PC-9 (cell line): ENCODE data around the gene NECTIN1. TPM values are rescaled to one million over a fixed set of nuclear protein-coding genes. Genes with fewer than 3 reads are reported as not detected.

ENCODE experiments used
- BruUV-seq: library from RNA; stranded (reverse); fragments of 400-500 nt; replicated peaks from 2 replicates; lab custom pipeline; 2021; lab: Mats Ljungman, UMichigan
- CTCF ChIA-PET: fragments of 300-600 bp; sonication (Branson Sonifier 250); formaldehyde crosslinking; loops from one replicate; lab custom pipeline; 2022; ENCODE audit warnings: antibody characterized with exemption; lab: Charles Lee
- POLR2A ChIA-PET: fragments of 300-600 bp; sonication (Branson Sonifier 250); formaldehyde crosslinking; loops from one replicate; lab custom pipeline; 2022; ENCODE audit warnings: antibody characterized with exemption; ENCODE audit not compliant: unreplicated experiment; lab: Charles Lee
- DNase-seq, 2 experiments: peaks; one replicate each; pipeline versions ENCODE4 v3.0.0 to v3.0.0-alpha.2; 2015 to 2022; ENCODE audit warnings: mixed read lengths in 1 of 2
- H2AFZ ChIP-seq: fragments of 200-600 bp; sonication (generic); 2 replicates; pipeline ENCODE4 v1.8.1; 2017; ENCODE audit warnings: antibody characterized with exemption
- H3F3A ChIP-seq: fragments of 200-600 bp; sonication (generic); 2 replicates; pipeline ENCODE4 v1.8.1; 2017; ENCODE audit warnings: antibody characterized with exemption, mild to moderate bottlenecking, low read depth; ENCODE audit not compliant: insufficient read depth
- H3K27ac ChIP-seq: fragments of 200-600 bp; sonication (generic); 2 replicates; pipeline ENCODE4 v1.6.1; 2016; ENCODE audit warnings: mixed run types
- H3K27me3 ChIP-seq: fragments of 200-600 bp; sonication (generic); 2 replicates; pipeline ENCODE4 v1.6.1; 2016; ENCODE audit warnings: low read depth, mixed run types; ENCODE audit not compliant: insufficient read depth
- H3K36me3 ChIP-seq: fragments of 200-600 bp; sonication (generic); 2 replicates; pipeline ENCODE4 v1.6.1; 2016; ENCODE audit warnings: low read depth, mixed run types
- H3K4me1 ChIP-seq: fragments of 200-600 bp; sonication (generic); replicated peaks from 2 replicates; pipeline ENCODE4 v1.6.1; 2016; ENCODE audit warnings: mixed run types; ENCODE audit not compliant: insufficient read depth
- H3K4me2 ChIP-seq: fragments of 200-600 bp; sonication (generic); 2 replicates; pipeline ENCODE4 v1.6.1; 2017; ENCODE audit warnings: mixed run types
- H3K4me3 ChIP-seq: fragments of 200-600 bp; sonication (generic); 2 replicates; pipeline ENCODE4 v1.6.1; 2016; ENCODE audit warnings: mixed run types
- H3K79me2 ChIP-seq: fragments of 200-600 bp; sonication (generic); 2 replicates; pipeline ENCODE4 v1.6.1; 2017; ENCODE audit warnings: low read depth, mixed run types
- H3K9me2 ChIP-seq: fragments of 200-600 bp; sonication (generic); 2 replicates; pipeline ENCODE4 v1.8.1; 2017; ENCODE audit warnings: mild to moderate bottlenecking; ENCODE audit not compliant: insufficient read depth
- H3K9me3 ChIP-seq: fragments of 200-600 bp; sonication (generic); 2 replicates; pipeline ENCODE4 v1.8.1; 2016; ENCODE audit warnings: low read depth; ENCODE audit not compliant: insufficient read depth
- H4K20me1 ChIP-seq: fragments of 200-600 bp; sonication (generic); 2 replicates; pipeline ENCODE4 v1.8.1; 2017; ENCODE audit not compliant: insufficient read depth
- EZH2 ChIP-seq: fragments of 200-600 bp; sonication (generic); IDR thresholded peaks from 2 replicates; pipeline ENCODE4 v1.8.0; 2017; ENCODE audit warnings: antibody characterized with exemption, low read depth
- intact Hi-C: fragments of 100-400 bp; cut with micrococcal nuclease; formaldehyde crosslinking; loops from one replicate; pipeline ENCODE4 v1.10.0; 2022; ENCODE audit not compliant: unreplicated experiment
- total RNA-seq: library from RNA; stranded (reverse); gene quantifications from 2 replicates; pipeline ENCODE4 v1.2.3, GENCODE V29; 2021
- TF ChIP-seq, protein P1 (sequence below): fragments of 200-600 bp; sonication (generic); conservative IDR thresholded peaks from 2 replicates; pipeline ENCODE4 v1.6.1; 2017; ENCODE audit warnings: mixed run types, antibody characterized with exemption, mild to moderate bottlenecking, moderate library complexity

NECTIN1 gene
- total RNA-seq, 1 experiment from 2014 or later: 17.6 TPM

GRCh38 chr11:119679346-119679745 lies 49.7 kb downstream of the NECTIN1 start:
- Histone ChIP-seq H3K9me2 (no peaks in the 10 kb centered on the region), H3K36me3 (peaks cover 21% of the 10 kb centered on the region; the same call in 1 of the 2 replicates), H3K9me3 (peaks cover 5% of the 10 kb centered on the region; the same call in 1 of the 2 replicates), H3F3A (peaks cover 12% of the 10 kb centered on the region; the same call in 1 of the 2 replicates), H4K20me1 (no peaks in the 10 kb centered on the region), H3K4me1 (peaks cover 55% of the 10 kb centered on the region), H3K79me2 (0 out of 2 replicates have a peak, but pooled peaks cover 16% of the 10 kb centered on the region), H3K4me2 (no peak overlapping the region), H3K27me3 (no peaks in the 10 kb centered on the region), H3K27ac (no peak overlapping the region), H2AFZ (no peak overlapping the region), H3K4me3 (no peak overlapping the region)
- POLR2A ChIA-PET: no interaction called here
- TF ChIP-seq EZH2: no peak
- intact Hi-C loops: no loop called here
- no peak for DNase-seq
- CTCF ChIA-PET: no interaction called here
- BruUV-seq: no TSS peak

- CTCF ChIA-PET: no interaction called here
- no peak overlapping the region for H3K4me3 ChIP-seq
- POLR2A ChIA-PET: no interaction called here
- H2AFZ ChIP-seq: no peak overlapping the region
- no peaks in the 10 kb centered on the region for H3K27me3 ChIP-seq
- 0 out of 2 replicates have a peak, but pooled peaks cover 10% of the 10 kb centered on the region for H3K79me2 ChIP-seq
- no peak overlapping the region for H3K27ac ChIP-seq
- BruUV-seq: no TSS peak
- peaks cover 5% of the 10 kb centered on the region; the same call in 1 of the 2 replicates for H3K9me3 ChIP-seq
- TF ChIP-seq, protein P1, sequence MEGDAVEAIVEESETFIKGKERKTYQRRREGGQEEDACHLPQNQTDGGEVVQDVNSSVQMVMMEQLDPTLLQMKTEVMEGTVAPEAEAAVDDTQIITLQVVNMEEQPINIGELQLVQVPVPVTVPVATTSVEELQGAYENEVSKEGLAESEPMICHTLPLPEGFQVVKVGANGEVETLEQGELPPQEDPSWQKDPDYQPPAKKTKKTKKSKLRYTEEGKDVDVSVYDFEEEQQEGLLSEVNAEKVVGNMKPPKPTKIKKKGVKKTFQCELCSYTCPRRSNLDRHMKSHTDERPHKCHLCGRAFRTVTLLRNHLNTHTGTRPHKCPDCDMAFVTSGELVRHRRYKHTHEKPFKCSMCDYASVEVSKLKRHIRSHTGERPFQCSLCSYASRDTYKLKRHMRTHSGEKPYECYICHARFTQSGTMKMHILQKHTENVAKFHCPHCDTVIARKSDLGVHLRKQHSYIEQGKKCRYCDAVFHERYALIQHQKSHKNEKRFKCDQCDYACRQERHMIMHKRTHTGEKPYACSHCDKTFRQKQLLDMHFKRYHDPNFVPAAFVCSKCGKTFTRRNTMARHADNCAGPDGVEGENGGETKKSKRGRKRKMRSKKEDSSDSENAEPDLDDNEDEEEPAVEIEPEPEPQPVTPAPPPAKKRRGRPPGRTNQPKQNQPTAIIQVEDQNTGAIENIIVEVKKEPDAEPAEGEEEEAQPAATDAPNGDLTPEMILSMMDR: no peak
- TF ChIP-seq EZH2: no peak
- no peaks in the 10 kb centered on the region for H3K9me2 ChIP-seq
- no peaks in the 10 kb centered on the region for H4K20me1 ChIP-seq
- peaks cover 12% of the 10 kb centered on the region; the same call in 1 of the 2 replicates for H3F3A ChIP-seq
- intact Hi-C loops: no loop called here
- H3K4me1 ChIP-seq: peaks cover 45% of the 10 kb centered on the region
- no peak overlapping the region for H3K4me2 ChIP-seq
- H3K36me3 ChIP-seq: peaks cover 21% of the 10 kb centered on the region; the same call in 1 of the 2 replicates
- no peak for DNase-seq
Observed at GRCh38 chr11:119678351-119678750, 50.6 kb downstream of the NECTIN1 start.

DNA sequence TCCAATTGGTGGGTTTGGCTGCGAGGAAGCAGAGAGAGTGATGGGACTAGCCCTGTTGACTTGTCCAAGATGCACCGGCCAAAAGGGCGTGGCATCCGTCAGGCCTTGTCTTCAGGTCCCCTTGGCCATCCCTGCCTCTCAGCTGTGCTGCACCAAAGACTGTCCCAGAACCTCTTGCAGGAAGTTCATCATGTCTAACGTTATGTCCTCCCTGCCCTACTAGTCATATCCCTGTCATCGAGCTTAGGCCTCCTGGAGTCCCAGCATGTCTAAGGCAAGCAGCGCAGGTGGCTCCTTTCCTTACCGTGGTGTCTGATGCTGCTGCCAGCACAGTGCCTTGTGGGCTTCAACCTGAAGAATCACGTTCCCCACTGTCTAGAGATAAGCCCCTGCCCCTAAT lies 51.2 kb downstream of the NECTIN1 start:
- ChIA-PET CTCF (no interaction called here), POLR2A (no interaction called here)
- TF ChIP-seq, protein P1: no peak
- no peak for TF ChIP-seq EZH2
- no peak for DNase-seq
- no peaks in the 10 kb centered on the region for H3K9me2 ChIP-seq
- peaks cover 40% of the 10 kb centered on the region for H3K4me1 ChIP-seq
- 0 out of 2 replicates have a peak, but pooled peaks cover 5% of the 10 kb centered on the region for H3K79me2 ChIP-seq
- intact Hi-C loops: no loop called here
- H3K27me3 ChIP-seq: no peaks in the 10 kb centered on the region
- no peak overlapping the region for H3K27ac ChIP-seq
- H3K36me3 ChIP-seq: peaks cover 21% of the 10 kb centered on the region; the same call in 1 of the 2 replicates
- no peak overlapping the region for H3K4me2 ChIP-seq
- H4K20me1 ChIP-seq: no peaks in the 10 kb centered on the region
- no TSS peak for BruUV-seq
- H2AFZ ChIP-seq: no peak overlapping the region
- H3K9me3 ChIP-seq: peaks cover 5% of the 10 kb centered on the region; the same call in 1 of the 2 replicates
- peaks cover 12% of the 10 kb centered on the region; the same call in 1 of the 2 replicates for H3F3A ChIP-seq
- no peak overlapping the region for H3K4me3 ChIP-seq
